ENCODE measurements around the gene SHISA9.

DNA sequence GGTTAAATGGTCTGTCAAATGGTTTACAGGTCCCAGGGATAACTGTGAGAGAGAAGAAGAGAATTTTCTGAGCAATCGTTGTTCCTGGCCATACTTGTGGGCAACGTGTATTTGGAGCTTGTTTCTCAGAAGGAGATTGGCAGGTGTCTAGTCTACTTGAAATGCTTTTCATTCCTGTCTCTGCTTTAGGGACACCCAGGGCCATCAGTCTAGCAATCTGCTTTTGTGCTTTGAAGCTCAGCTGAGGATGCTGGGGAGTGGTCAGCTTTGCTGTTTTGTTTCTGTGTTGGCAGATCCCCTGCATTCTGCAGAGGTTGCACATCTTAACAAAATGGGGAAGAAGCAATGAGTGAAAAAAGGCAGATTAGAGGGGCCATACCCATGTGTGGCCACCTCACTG is 193.7 kb downstream of the SHISA9 start:
- TF ChIP-seq, protein P1, sequence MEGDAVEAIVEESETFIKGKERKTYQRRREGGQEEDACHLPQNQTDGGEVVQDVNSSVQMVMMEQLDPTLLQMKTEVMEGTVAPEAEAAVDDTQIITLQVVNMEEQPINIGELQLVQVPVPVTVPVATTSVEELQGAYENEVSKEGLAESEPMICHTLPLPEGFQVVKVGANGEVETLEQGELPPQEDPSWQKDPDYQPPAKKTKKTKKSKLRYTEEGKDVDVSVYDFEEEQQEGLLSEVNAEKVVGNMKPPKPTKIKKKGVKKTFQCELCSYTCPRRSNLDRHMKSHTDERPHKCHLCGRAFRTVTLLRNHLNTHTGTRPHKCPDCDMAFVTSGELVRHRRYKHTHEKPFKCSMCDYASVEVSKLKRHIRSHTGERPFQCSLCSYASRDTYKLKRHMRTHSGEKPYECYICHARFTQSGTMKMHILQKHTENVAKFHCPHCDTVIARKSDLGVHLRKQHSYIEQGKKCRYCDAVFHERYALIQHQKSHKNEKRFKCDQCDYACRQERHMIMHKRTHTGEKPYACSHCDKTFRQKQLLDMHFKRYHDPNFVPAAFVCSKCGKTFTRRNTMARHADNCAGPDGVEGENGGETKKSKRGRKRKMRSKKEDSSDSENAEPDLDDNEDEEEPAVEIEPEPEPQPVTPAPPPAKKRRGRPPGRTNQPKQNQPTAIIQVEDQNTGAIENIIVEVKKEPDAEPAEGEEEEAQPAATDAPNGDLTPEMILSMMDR (IDR thresholded peaks at IDR 0.05) = no peak
- no peak for TF ChIP-seq POLR2A (IDR thresholded peaks at IDR 0.05)
